H9 (cell line): Measurements from ENCODE around the gene MXD3. TPM values are rescaled to one million over a fixed set of nuclear protein-coding genes. Genes with fewer than 3 reads are reported as not detected.

ENCODE experiments used
- DNase-seq: peaks from one replicate; pipeline ENCODE4 v3.0.0-alpha.2; 2017
- H2AFZ ChIP-seq: one replicate; pipeline ENCODE4 v1.6.1; 2013; ENCODE audit warnings: mild to moderate bottlenecking, low read length, control low read depth, moderate library complexity
- H2AK5ac ChIP-seq: 2 replicates; pipeline ENCODE4 v1.6.1; 2013; ENCODE audit warnings: low read length, control low read depth, mixed read lengths; ENCODE audit not compliant: insufficient read length
- H2BK120ac ChIP-seq: one replicate; pipeline ENCODE4 v1.6.1; 2013; ENCODE audit warnings: low read depth, mild to moderate bottlenecking, low read length, control low read depth, inconsistent platforms; ENCODE audit not compliant: poor library complexity, severe bottlenecking
- H2BK12ac ChIP-seq: 2 replicates; pipeline ENCODE4 v1.6.1; 2013; ENCODE audit warnings: low read length, control low read depth, mixed read lengths, low read depth; ENCODE audit not compliant: insufficient read length
- H2BK15ac ChIP-seq: 2 replicates; pipeline ENCODE4 v1.6.1; 2013; ENCODE audit warnings: low read depth, low read length, control low read depth
- H2BK20ac ChIP-seq: one replicate; pipeline ENCODE4 v1.6.1; 2013; ENCODE audit warnings: low read depth, mild to moderate bottlenecking, low read length, control low read depth, inconsistent platforms; ENCODE audit not compliant: poor library complexity, severe bottlenecking
- H2BK5ac ChIP-seq: 2 replicates; pipeline ENCODE4 v1.6.1; 2013; ENCODE audit warnings: low read length, control low read depth, mixed read lengths; ENCODE audit not compliant: insufficient read length
- H3K14ac ChIP-seq: 2 replicates; pipeline ENCODE4 v1.6.1; 2013; ENCODE audit warnings: low read length, control low read depth; ENCODE audit not compliant: insufficient read depth
- H3K18ac ChIP-seq: 2 replicates; pipeline ENCODE4 v1.6.1; 2013; ENCODE audit warnings: low read depth, mild to moderate bottlenecking, mixed read lengths, low read length, control low read depth; ENCODE audit not compliant: insufficient read length
- H3K23ac ChIP-seq: 2 replicates; pipeline ENCODE4 v1.6.1; 2013; ENCODE audit warnings: low read length, control low read depth, mixed read lengths, low read depth; ENCODE audit not compliant: insufficient read length
- H3K23me2 ChIP-seq: 2 replicates; pipeline ENCODE4 v1.6.1; 2013; ENCODE audit warnings: low read depth, mild to moderate bottlenecking, mixed read lengths, low read length, control low read depth; ENCODE audit not compliant: insufficient read length, poor library complexity, severe bottlenecking
- H3K27ac ChIP-seq: 2 replicates; pipeline ENCODE4 v1.5.1; 2013; ENCODE audit warnings: low read length, control low read depth, mixed read lengths, low read depth; ENCODE audit not compliant: insufficient read length
- H3K27me3 ChIP-seq: 2 replicates; pipeline ENCODE4 v1.6.1; 2013; ENCODE audit warnings: low read length, control low read depth, inconsistent platforms; ENCODE audit not compliant: insufficient read depth
- H3K4ac ChIP-seq: 2 replicates; pipeline ENCODE4 v1.6.1; 2013; ENCODE audit warnings: low read depth, mild to moderate bottlenecking, control low read depth, inconsistent platforms, low read length, moderate library complexity
- H3K4me1 ChIP-seq: 2 replicates; pipeline ENCODE4 v1.6.1; 2013; ENCODE audit warnings: low read length, control low read depth, inconsistent platforms; ENCODE audit not compliant: insufficient read depth
- H3K4me2 ChIP-seq: 2 replicates; pipeline ENCODE4 v1.6.1; 2013; ENCODE audit warnings: low read length, control low read depth, mixed read lengths; ENCODE audit not compliant: insufficient read length, insufficient read depth
- H3K56ac ChIP-seq: 2 replicates; pipeline ENCODE4 v1.6.1; 2013; ENCODE audit warnings: low read depth, mild to moderate bottlenecking, mixed read lengths, low read length, control low read depth; ENCODE audit not compliant: insufficient read length
- H3K79me1 ChIP-seq: 2 replicates; pipeline ENCODE4 v1.6.1; 2013; ENCODE audit warnings: low read depth, mild to moderate bottlenecking, moderate library complexity, low read length, control low read depth, inconsistent platforms; ENCODE audit not compliant: insufficient read depth, poor library complexity, severe bottlenecking
- H3K79me2 ChIP-seq: 2 replicates; pipeline ENCODE4 v1.6.1; 2013; ENCODE audit warnings: low read length, control low read depth, inconsistent platforms; ENCODE audit not compliant: insufficient read depth
- H3K9ac ChIP-seq: 2 replicates; pipeline ENCODE4 v1.6.1; 2013; ENCODE audit warnings: low read length, control low read depth, mixed read lengths; ENCODE audit not compliant: insufficient read length; ENCODE audit errors: extremely low read depth
- H3K9me3 ChIP-seq: one replicate; pipeline ENCODE4 v1.6.1; 2013; ENCODE audit warnings: low read depth, low read length, inconsistent platforms; ENCODE audit not compliant: control insufficient read depth
- H3T11ph ChIP-seq: one replicate; pipeline ENCODE4 v1.6.1; 2013; ENCODE audit warnings: mild to moderate bottlenecking, low read length, control low read depth, inconsistent platforms
- H4K20me1 ChIP-seq: one replicate; pipeline ENCODE4 v1.6.1; 2013; ENCODE audit not compliant: control insufficient read depth, insufficient read length, insufficient read depth
- H4K5ac ChIP-seq: 2 replicates; pipeline ENCODE4 v1.6.1; 2013; ENCODE audit warnings: low read depth, mild to moderate bottlenecking, mixed read lengths, low read length, control low read depth; ENCODE audit not compliant: insufficient read length
- H4K8ac ChIP-seq: replicated peaks from 2 replicates; pipeline ENCODE4 v1.6.1; 2013; ENCODE audit warnings: low read length, control low read depth, mixed read lengths, low read depth; ENCODE audit not compliant: insufficient read length
- H4K91ac ChIP-seq: 2 replicates; pipeline ENCODE4 v1.6.1; 2013; ENCODE audit warnings: low read depth, mild to moderate bottlenecking, moderate library complexity, mixed read lengths, low read length, control low read depth; ENCODE audit not compliant: insufficient read length
- H3K27ac Mint-ChIP-seq, 3 experiments: 2 replicates in 2 of 3; 3 replicates in 1 of 3; pipeline ENCODE4 v1.8.0; 2020 to 2021; ENCODE audit warnings: mixed read lengths in 3 of 3, mild to moderate bottlenecking in 1 of 3, moderate library complexity in 1 of 3
- H3K27me3 Mint-ChIP-seq: 2 replicates; pipeline ENCODE4 v1.8.0; 2021; ENCODE audit warnings: low read depth, mild to moderate bottlenecking, moderate library complexity, mixed read lengths
- H3K36me3 Mint-ChIP-seq, 3 experiments: 2 replicates in 2 of 3; 3 replicates in 1 of 3; pipeline ENCODE4 v1.8.0; 2020 to 2021; ENCODE audit warnings: low read depth in 3 of 3, mixed read lengths in 3 of 3; ENCODE audit not compliant: insufficient read depth in 1 of 3
- H3K4me1 Mint-ChIP-seq, 2 experiments: 2 replicates each; pipeline ENCODE4 v1.8.0; 2020; ENCODE audit warnings: mixed read lengths in 2 of 2
- H3K4me3 Mint-ChIP-seq, 2 experiments: 2 replicates in 1 of 2; 3 replicates in 1 of 2; pipeline ENCODE4 v1.8.0; 2020 to 2021; ENCODE audit warnings: mild to moderate bottlenecking in 2 of 2, mixed read lengths in 2 of 2, moderate library complexity in 1 of 2
- H3K9me3 Mint-ChIP-seq, 2 experiments: 2 replicates in 1 of 2; 3 replicates in 1 of 2; pipeline ENCODE4 v1.8.0; 2020; ENCODE audit warnings: mild to moderate bottlenecking in 2 of 2, mixed read lengths in 2 of 2, moderate library complexity in 1 of 2
- WGBS: extraction: QIAGEN DNeasy Blood & Tissue Kit; methylation state at CpG from one replicate; pipeline ENCODE4 v1.1.7; 2013; ENCODE audit warnings: missing lambda C conversion rate, low lambda C conversion rate, mixed read lengths; ENCODE audit not compliant: insufficient read length; ENCODE audit errors: extremely low coverage; 5-methylcytosine and 5-hydroxymethylcytosine counted together
- total RNA-seq: library from RNA; stranded (reverse); gene quantifications from 2 replicates; pipeline ENCODE4 v1.2.1, GENCODE V29; 2021
- TF ChIP-seq, protein P1 (sequence below): fragments of 200-600 bp; sonication (generic); conservative IDR thresholded peaks from 3 replicates; pipeline ENCODE4 v1.8.0; 2021; ENCODE audit warnings: antibody characterized with exemption, mild to moderate bottlenecking

MXD3 gene
- total RNA-seq, 1 experiment from 2014 or later, result 9.8 TPM

DNA sequence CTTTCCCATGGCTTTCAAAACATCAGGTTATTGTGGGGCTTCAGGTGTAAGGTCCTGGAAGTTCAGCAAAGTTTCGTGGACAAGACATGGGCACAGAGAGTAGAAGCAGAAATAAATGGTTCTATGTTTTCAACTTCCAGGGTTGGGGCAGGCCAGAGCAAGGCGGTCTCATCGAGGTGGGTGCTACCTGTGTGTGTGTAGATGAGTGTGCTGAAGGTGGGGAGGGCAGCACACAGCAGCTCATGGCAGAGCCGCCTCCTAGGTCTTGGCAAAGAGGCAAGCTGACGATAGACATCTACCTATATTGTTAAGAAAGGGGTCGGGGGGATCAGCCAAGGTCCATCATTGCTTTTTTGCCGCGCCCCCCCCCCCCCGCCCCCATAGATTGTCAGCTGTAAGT lies 12.0 kb downstream of the MXD3 start:
- Mint-ChIP-seq H3K4me3 (no peak overlapping the region; a peak in 1 of 5 replicates), H3K4me1 (peaks cover 39 to 57% of the 10 kb centered on the region in 2 experiments), H3K36me3 (peaks cover 20 to 56% (median 27%) of the 10 kb centered on the region in 3 experiments), H3K27me3 (peaks cover 1% of the 10 kb centered on the region; the same call in 1 of the 2 replicates), H3K27ac (peak overlapping the region; percentile 90 to 94 (median 91); a peak in 6 of 7 replicates), H3K9me3 (no peaks in the 10 kb centered on the region)
- Histone ChIP-seq H3T11ph (no peak overlapping the region), H3K79me2 (peaks cover 8% of the 10 kb centered on the region; the same call in 1 of the 2 replicates), H3K27ac (no peak overlapping the region), H2BK12ac (no peak overlapping the region), H3K18ac (no peak overlapping the region), H3K27me3 (no peaks in the 10 kb centered on the region), H3K4me2 (no peak overlapping the region), H4K20me1 (no peaks in the 10 kb centered on the region), H2BK20ac (no peak overlapping the region), H4K5ac (no peak overlapping the region), H4K91ac (no peak overlapping the region), H3K23me2 (peaks cover 13% of the 10 kb centered on the region), H3K23ac (no peak overlapping the region), H3K4me1 (no peaks in the 10 kb centered on the region), H3K14ac (no peak overlapping the region), H4K8ac (no peak overlapping the region), H3K4ac (no peak overlapping the region), H2BK15ac (no peak overlapping the region), H2BK120ac (no peak overlapping the region), H3K9ac (no peak overlapping the region), H2AFZ (no peak overlapping the region), H3K79me1 (no peaks in the 10 kb centered on the region), H2BK5ac (no peak overlapping the region), H3K9me3 (no peaks in the 10 kb centered on the region), H3K56ac (no peak overlapping the region), H2AK5ac (no peak overlapping the region)
- DNase-seq, result no peak
- WGBS, result no CpG with 5 or more reads among the region's 9 CpGs
- TF ChIP-seq, protein P1, sequence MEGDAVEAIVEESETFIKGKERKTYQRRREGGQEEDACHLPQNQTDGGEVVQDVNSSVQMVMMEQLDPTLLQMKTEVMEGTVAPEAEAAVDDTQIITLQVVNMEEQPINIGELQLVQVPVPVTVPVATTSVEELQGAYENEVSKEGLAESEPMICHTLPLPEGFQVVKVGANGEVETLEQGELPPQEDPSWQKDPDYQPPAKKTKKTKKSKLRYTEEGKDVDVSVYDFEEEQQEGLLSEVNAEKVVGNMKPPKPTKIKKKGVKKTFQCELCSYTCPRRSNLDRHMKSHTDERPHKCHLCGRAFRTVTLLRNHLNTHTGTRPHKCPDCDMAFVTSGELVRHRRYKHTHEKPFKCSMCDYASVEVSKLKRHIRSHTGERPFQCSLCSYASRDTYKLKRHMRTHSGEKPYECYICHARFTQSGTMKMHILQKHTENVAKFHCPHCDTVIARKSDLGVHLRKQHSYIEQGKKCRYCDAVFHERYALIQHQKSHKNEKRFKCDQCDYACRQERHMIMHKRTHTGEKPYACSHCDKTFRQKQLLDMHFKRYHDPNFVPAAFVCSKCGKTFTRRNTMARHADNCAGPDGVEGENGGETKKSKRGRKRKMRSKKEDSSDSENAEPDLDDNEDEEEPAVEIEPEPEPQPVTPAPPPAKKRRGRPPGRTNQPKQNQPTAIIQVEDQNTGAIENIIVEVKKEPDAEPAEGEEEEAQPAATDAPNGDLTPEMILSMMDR, result no peak
